HepG2 (cell line): ENCODE measurements around the gene ASCL2. TPM values are rescaled to one million over a fixed set of nuclear protein-coding genes. Genes with fewer than 3 reads are reported as not detected.
A peak's percentile ranks its signal among the peaks of the same experiment; 100 is the strongest.

Source experiments
- ATAC-seq: fragments of 200-7000 bp; cut with Tn5 transposase; 3 replicates; pipeline ENCODE4 v1.9.1; 2020; ENCODE audit warnings: mild to moderate bottlenecking, moderate library complexity
- BruUV-seq: library from RNA; stranded (reverse); fragments of 400-500 nt; replicated peaks from 2 replicates; lab custom pipeline; 2021; lab: Mats Ljungman, UMichigan
- CTCF ChIA-PET: fragments of 300-600 bp; formaldehyde crosslinking; extraction: SDS; loops from one replicate; lab custom pipeline; 2021; ENCODE audit warnings: low total read pairs, inconsistent platforms, low intra/inter-chr PET ratio; lab: Yijun Ruan, JAX
- POLR2A ChIA-PET: fragments of 350-600 bp; sonication (Branson Sonifier 250); formaldehyde crosslinking; loops from one replicate; lab custom pipeline; 2020; ENCODE audit warnings: antibody characterized with exemption, inconsistent platforms; lab: Yijun Ruan, JAX
- DNase-seq: peaks from one replicate; pipeline ENCODE4 v3.0.0-alpha.2; 2015; ENCODE audit warnings: low spot score
- FAIRE-seq: peaks from 3 replicates; lab custom pipeline; 2011; peaks lifted over from hg19 to GRCh38; lab: Jason Lieb, UNC
- H2AFZ ChIP-seq: one replicate; pipeline ENCODE4 v1.6.1; 2011; ENCODE audit warnings: low read length, inconsistent platforms
- H3K27ac ChIP-seq: fragments of 300-600 bp; 3 replicates; pipeline ENCODE4 v1.8.0; 2011; ENCODE audit warnings: mixed run types, mild to moderate bottlenecking, mixed read lengths, low read length, inconsistent platforms; ENCODE audit not compliant: insufficient read depth; ENCODE audit errors: extremely low read length
- H3K27me3 ChIP-seq, 2 experiments: fragments of 200-600 bp in 1 of 2; 2 replicates in 1 of 2; 3 replicates in 1 of 2; pipeline versions ENCODE4 v1.6.0 to v1.8.0; 2011; ENCODE audit warnings: low read length in 2 of 2, mild to moderate bottlenecking in 2 of 2, moderate library complexity in 2 of 2, inconsistent platforms in 1 of 2; ENCODE audit not compliant: insufficient read depth in 2 of 2, control insufficient read depth in 1 of 2
- H3K36me3 ChIP-seq, 2 experiments: fragments of 200-600 bp in 1 of 2; replicated peaks in 1 of 2; 2 replicates in 1 of 2; 3 replicates in 1 of 2; pipeline versions ENCODE4 v1.5.1 to v1.8.0; 2011; ENCODE audit warnings: low read length in 2 of 2, inconsistent platforms in 1 of 2; ENCODE audit not compliant: insufficient read depth in 2 of 2, control insufficient read depth in 1 of 2
- H3K4me1 ChIP-seq: 2 replicates; pipeline ENCODE4 v1.5.1; 2012; ENCODE audit warnings: low read length, inconsistent platforms; ENCODE audit not compliant: insufficient read depth
- H3K4me2 ChIP-seq: 2 replicates; pipeline ENCODE4 v1.6.0; 2011; ENCODE audit warnings: low read depth, low read length, inconsistent platforms
- H3K4me3 ChIP-seq, 3 experiments: fragments of 200-600 bp in 1 of 3; sonication (generic), shearing (Covaris generic) in 1 of 3; replicated peaks in 1 of 3; 2 replicates each; pipeline ENCODE4 v1.5.1; 2011 to 2016; ENCODE audit warnings: low read length in 3 of 3, inconsistent platforms in 2 of 3, low read depth in 2 of 3, mild to moderate bottlenecking in 2 of 3, control low read depth in 1 of 3, mixed read lengths in 1 of 3; ENCODE audit not compliant: insufficient read depth in 1 of 3
- H3K79me2 ChIP-seq: one replicate; pipeline ENCODE4 v1.6.1; 2011; ENCODE audit warnings: low read length, inconsistent platforms; ENCODE audit not compliant: insufficient read depth
- H3K9ac ChIP-seq: 2 replicates; pipeline ENCODE4 v1.6.0; 2011; ENCODE audit warnings: mild to moderate bottlenecking, low read depth, low read length, inconsistent platforms; ENCODE audit not compliant: insufficient read depth
- H3K9me3 ChIP-seq: 2 replicates; pipeline ENCODE4 v1.5.1; 2012; ENCODE audit warnings: mild to moderate bottlenecking, low read length
- H4K20me1 ChIP-seq: 2 replicates; pipeline ENCODE4 v1.6.0; 2011; ENCODE audit warnings: inconsistent platforms, mild to moderate bottlenecking, low read length, moderate library complexity; ENCODE audit not compliant: insufficient read depth
- RXRA ChIP-seq: sonication (generic); formaldehyde crosslinking; IDR thresholded peaks from 2 replicates; pipeline ENCODE4 v1.5.1; 2020; ENCODE audit warnings: missing genetic modification reagents
- TRIM24 ChIP-seq: sonication (generic); formaldehyde crosslinking; IDR thresholded peaks from 2 replicates; pipeline ENCODE4 v1.8.0; 2022; ENCODE audit warnings: mild to moderate bottlenecking, missing genetic modification reagents
- XBP1 ChIP-seq: sonication (generic); formaldehyde crosslinking; IDR thresholded peaks from 2 replicates; pipeline ENCODE4 v1.5.0; 2020; ENCODE audit warnings: missing genetic modification reagents
- ZNF234 ChIP-seq: sonication (generic); formaldehyde crosslinking; conservative IDR thresholded peaks from 2 replicates; pipeline ENCODE4 v1.5.1; 2020; ENCODE audit warnings: mild to moderate bottlenecking, missing genetic modification reagents
- WGBS: methylation state at CpG from one replicate; pipeline ENCODE4 v1.1.6; 2017; ENCODE audit warnings: low lambda C conversion rate; 5-methylcytosine and 5-hydroxymethylcytosine counted together
- in situ Hi-C: cut with HindIII; loops from 2 replicates; pipeline ENCODE4 v1.10.0; 2017; ENCODE audit warnings: low pct_unique_long_range_greater_than_20kb; ENCODE audit not compliant: extremely low pct_ligation_motif_present
- intact Hi-C: fragments of 100-400 bp; cut with micrococcal nuclease; formaldehyde crosslinking; loops from one replicate; pipeline ENCODE4 v1.10.0; 2022; ENCODE audit not compliant: unreplicated experiment
- polyA plus RNA-seq, 8 experiments: library from polyadenylated mRNA; depleted of rRNA in 3 of 8; stranded (reverse) in 7 of 8; unstranded in 1 of 8; fragments of >200 nt; fragmentation: Illumina TruSeq in 4 of 8; extraction: Trizol in 4 of 8; gene quantifications; 2 replicates each; pipeline versions ENCODE4 v1.2.1 to v1.2.3, GENCODE V29; 2011 to 2016; ENCODE audit warnings: low read depth in 4 of 8, missing spikeins in 1 of 8, mixed read lengths in 1 of 8; ENCODE audit not compliant: insufficient read depth in 1 of 8
- total RNA-seq, 5 experiments: library from RNA; depleted of rRNA; stranded (reverse); fragments of >200 nt; fragmentation: Illumina TruSeq; extraction: Trizol; gene quantifications; 2 replicates each; pipeline ENCODE4 v1.2.3, GENCODE V29; 2016; ENCODE audit warnings: low read depth in 1 of 5
- TF ChIP-seq, protein P1 (sequence below): IDR thresholded peaks from 2 replicates; pipeline ENCODE4 v1.6.1; 2018; ENCODE audit warnings: missing genetic modification reagents, mild to moderate bottlenecking, missing compliant biosample characterization
- TF ChIP-seq, protein P2 (sequence below), 2 experiments: sonication (generic) in 1 of 2; formaldehyde crosslinking in 1 of 2; IDR thresholded peaks; 2 replicates each; pipeline versions ENCODE4 v1.5.1 to v1.6.1; 2011 to 2020; ENCODE audit warnings: borderline replicate concordance in 1 of 2, low read depth in 1 of 2, low read length in 1 of 2, mild to moderate bottlenecking in 1 of 2, missing genetic modification reagents in 1 of 2, moderate library complexity in 1 of 2
- TF ChIP-seq, protein P3 (sequence below): conservative IDR thresholded peaks from 2 replicates; pipeline ENCODE4 v1.6.1; 2018; ENCODE audit warnings: missing genetic modification reagents
- TF ChIP-seq, protein P4 (sequence below): sonication (generic); formaldehyde crosslinking; conservative IDR thresholded peaks from 2 replicates; pipeline ENCODE4 v1.8.1; 2023; ENCODE audit warnings: missing genetic modification reagents
- TF ChIP-seq, protein P5 (sequence below): sonication (generic); formaldehyde crosslinking; IDR thresholded peaks from 2 replicates; pipeline ENCODE4 v1.4.0; 2020; ENCODE audit warnings: missing genetic modification reagents

ASCL2 gene
- total and polyA plus RNA-seq, 2 of the 13 experiments (the other 11 are each of a cell fraction or from before 2014, with no cell fraction given) = 0.07 TPM; not detected in 1

DNA sequence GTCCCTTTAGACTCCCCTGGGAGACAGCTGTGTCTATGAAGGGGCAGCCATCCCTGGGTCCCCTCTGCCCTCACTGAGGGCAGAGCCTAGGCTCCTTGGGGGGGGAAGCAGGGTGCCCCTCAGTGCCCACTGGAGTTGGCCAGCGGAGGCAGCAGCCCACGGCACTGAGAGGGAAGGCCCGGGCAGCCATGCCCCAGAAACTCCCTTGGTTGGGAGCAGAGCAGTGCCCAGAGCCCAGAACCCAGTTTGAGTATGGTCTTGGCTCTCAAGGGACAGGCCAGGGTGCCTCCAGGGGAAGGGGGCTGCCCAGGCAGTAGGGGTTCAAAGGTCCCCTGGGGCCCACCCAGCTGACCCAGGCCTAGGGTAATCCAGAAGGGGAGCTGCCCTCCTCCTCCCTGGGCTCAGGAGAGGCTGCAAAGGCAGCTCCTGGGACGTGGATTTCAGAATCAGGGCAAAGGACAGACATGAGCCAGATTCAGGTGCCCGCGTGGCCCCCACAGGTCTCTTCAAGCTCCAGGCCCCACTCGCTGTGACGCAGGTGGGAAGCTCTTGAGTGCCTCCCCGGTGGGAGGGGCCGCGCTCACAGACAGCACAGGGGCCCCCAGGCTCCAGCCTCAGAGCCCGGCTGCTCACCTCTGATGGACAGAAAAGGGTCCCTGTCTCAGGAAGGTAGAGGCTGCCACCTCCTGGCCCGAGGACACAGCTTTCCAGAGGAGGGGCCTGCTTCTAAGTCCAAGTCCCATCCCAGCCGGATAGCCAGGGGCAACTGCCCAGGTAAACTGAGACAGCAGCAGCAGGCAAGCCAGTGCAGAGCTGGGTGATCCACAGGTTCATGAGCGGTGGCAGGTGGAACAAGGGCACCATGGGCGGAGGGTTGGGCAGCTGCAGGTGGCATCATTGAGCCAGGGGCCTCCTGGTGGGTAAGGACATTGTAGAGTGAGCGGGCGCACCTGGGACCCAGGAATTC, 28.7 kb upstream of the ASCL2 start:
- Histone ChIP-seq H4K20me1 (no peaks in the 10 kb centered on the region), H3K36me3 (no peaks in the 10 kb centered on the region), H3K9ac (no peak overlapping the region), H2AFZ (no peak overlapping the region), H3K9me3 (no peaks in the 10 kb centered on the region), H3K4me1 (peaks cover 31% of the 10 kb centered on the region), H3K4me3 (no peak overlapping the region), H3K27ac (no peak overlapping the region), H3K79me2 (no peaks in the 10 kb centered on the region), H3K4me2 (peak overlapping the region; percentile 39; the same call in 1 of the 2 replicates), H3K27me3 (peaks cover 2 to 21% of the 10 kb centered on the region in 2 experiments; a peak in 2 of 5 replicates)
- ATAC-seq (peak; percentile 82), DNase-seq (peak; percentile 63), FAIRE-seq (no peak)
- ChIA-PET POLR2A (interaction anchor here (0.8 to 0.9 kb wide), 3 partner anchors 88 to 101 kb away, joined by 3 to 6 read pairs (median 3); no protein-coding TSS in a partner anchor), CTCF (interaction anchor here (1.0 to 3.6 kb wide), 7 partner anchors 83 to 133 kb away, joined by 3 to 72 read pairs (median 8); no protein-coding TSS in a partner anchor)
- WGBS = 54% methylated on average over 4 of the region's 18 CpGs
- BruUV-seq = no TSS peak
- intact Hi-C loops (loop anchor here (1.0 kb wide), 3 partner anchors 102 to 133 kb away; no protein-coding TSS in a partner anchor), in situ Hi-C loops (loop anchor here (5.0 kb wide), 1 partner anchor 102 kb away; no protein-coding TSS in a partner anchor)
- 0 out of 2 replicates have a peak, but pooled peaks have one; percentile 15 for TF ChIP-seq RXRA
- TF ChIP-seq, protein P1, sequence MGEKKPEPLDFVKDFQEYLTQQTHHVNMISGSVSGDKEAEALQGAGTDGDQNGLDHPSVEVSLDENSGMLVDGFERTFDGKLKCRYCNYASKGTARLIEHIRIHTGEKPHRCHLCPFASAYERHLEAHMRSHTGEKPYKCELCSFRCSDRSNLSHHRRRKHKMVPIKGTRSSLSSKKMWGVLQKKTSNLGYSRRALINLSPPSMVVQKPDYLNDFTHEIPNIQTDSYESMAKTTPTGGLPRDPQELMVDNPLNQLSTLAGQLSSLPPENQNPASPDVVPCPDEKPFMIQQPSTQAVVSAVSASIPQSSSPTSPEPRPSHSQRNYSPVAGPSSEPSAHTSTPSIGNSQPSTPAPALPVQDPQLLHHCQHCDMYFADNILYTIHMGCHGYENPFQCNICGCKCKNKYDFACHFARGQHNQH (CRISPR knock-in tag) = no peak; the same call in 1 of the 2 replicates
- TF ChIP-seq, protein P2, sequence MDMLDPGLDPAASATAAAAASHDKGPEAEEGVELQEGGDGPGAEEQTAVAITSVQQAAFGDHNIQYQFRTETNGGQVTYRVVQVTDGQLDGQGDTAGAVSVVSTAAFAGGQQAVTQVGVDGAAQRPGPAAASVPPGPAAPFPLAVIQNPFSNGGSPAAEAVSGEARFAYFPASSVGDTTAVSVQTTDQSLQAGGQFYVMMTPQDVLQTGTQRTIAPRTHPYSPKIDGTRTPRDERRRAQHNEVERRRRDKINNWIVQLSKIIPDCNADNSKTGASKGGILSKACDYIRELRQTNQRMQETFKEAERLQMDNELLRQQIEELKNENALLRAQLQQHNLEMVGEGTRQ (IDR thresholded peaks at IDR 0.05; ENCODE audit: low read depth, low read length) = no peak
- TF ChIP-seq, protein P2 (CRISPR knock-in tag; IDR thresholded peaks at IDR 0.05; ENCODE audit: borderline replicate concordance) = no peak
- TF ChIP-seq, protein P3, sequence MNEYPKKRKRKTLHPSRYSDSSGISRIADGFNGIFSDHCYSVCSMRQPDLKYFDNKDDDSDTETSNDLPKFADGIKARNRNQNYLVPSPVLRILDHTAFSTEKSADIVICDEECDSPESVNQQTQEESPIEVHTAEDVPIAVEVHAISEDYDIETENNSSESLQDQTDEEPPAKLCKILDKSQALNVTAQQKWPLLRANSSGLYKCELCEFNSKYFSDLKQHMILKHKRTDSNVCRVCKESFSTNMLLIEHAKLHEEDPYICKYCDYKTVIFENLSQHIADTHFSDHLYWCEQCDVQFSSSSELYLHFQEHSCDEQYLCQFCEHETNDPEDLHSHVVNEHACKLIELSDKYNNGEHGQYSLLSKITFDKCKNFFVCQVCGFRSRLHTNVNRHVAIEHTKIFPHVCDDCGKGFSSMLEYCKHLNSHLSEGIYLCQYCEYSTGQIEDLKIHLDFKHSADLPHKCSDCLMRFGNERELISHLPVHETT = no peak
- TF ChIP-seq, protein P4, sequence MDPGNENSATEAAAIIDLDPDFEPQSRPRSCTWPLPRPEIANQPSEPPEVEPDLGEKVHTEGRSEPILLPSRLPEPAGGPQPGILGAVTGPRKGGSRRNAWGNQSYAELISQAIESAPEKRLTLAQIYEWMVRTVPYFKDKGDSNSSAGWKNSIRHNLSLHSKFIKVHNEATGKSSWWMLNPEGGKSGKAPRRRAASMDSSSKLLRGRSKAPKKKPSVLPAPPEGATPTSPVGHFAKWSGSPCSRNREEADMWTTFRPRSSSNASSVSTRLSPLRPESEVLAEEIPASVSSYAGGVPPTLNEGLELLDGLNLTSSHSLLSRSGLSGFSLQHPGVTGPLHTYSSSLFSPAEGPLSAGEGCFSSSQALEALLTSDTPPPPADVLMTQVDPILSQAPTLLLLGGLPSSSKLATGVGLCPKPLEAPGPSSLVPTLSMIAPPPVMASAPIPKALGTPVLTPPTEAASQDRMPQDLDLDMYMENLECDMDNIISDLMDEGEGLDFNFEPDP = no peak
- TF ChIP-seq XBP1 = no peak
- no peak for TF ChIP-seq TRIM24 (CRISPR knock-in tag)
- 0 out of 2 replicates have a peak, but pooled peaks have one; percentile 33 for TF ChIP-seq ZNF234 (CRISPR knock-in tag)
- TF ChIP-seq, protein P5, sequence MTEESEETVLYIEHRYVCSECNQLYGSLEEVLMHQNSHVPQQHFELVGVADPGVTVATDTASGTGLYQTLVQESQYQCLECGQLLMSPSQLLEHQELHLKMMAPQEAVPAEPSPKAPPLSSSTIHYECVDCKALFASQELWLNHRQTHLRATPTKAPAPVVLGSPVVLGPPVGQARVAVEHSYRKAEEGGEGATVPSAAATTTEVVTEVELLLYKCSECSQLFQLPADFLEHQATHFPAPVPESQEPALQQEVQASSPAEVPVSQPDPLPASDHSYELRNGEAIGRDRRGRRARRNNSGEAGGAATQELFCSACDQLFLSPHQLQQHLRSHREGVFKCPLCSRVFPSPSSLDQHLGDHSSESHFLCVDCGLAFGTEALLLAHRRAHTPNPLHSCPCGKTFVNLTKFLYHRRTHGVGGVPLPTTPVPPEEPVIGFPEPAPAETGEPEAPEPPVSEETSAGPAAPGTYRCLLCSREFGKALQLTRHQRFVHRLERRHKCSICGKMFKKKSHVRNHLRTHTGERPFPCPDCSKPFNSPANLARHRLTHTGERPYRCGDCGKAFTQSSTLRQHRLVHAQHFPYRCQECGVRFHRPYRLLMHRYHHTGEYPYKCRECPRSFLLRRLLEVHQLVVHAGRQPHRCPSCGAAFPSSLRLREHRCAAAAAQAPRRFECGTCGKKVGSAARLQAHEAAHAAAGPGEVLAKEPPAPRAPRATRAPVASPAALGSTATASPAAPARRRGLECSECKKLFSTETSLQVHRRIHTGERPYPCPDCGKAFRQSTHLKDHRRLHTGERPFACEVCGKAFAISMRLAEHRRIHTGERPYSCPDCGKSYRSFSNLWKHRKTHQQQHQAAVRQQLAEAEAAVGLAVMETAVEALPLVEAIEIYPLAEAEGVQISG (CRISPR knock-in tag) = no peak
